ENCODE results near the gene GDAP2.
"Not testable (repeated sequence)": the region's sequence is repeated elsewhere in the genome, so short reads cannot be mapped to it uniquely, and the experiment has no call there.

The GDAP2 gene

DNA sequence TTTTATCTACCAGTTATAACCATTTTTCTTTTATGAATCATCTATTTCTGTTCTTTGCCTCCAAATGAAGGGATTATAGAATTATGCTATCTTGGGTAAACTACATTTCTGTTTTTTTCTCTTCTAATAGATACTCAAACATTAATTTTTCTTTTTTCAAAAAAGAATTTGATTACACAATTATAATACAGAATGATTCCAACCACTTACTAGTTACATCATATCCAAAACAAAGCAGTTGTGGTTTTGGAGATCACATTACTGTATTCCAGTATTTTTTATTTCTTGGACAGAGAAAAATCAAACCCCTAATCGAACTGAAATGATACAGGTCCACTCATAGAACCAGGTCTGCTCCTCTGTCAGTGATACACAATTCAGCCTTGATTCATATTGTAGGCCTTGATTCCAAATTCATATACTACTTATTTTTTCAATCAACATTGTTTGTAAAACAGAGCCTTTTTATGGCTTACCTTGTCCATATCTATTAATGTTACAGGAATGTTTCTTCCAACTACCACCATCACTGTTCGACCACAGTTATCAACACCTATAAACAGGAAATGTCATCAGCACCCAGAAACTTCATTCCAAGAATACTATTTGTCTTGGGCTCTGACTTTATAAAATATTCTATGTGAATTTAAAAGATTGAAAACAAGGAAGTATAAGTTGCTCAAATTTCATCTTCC is 43.2 kb downstream of the GDAP2 start:
- peaks cover 8 to 30% of the 10 kb centered on the region in 2 donors for H3K36me3 Mint-ChIP-seq
- no peaks in the 10 kb centered on the region for H3K4me1 Mint-ChIP-seq
- no peak overlapping the region for H3K27ac Mint-ChIP-seq
- no peak overlapping the region for H3K4me3 Mint-ChIP-seq
- ATAC-seq (replicated peaks) (no peak), DNase-seq (no peak)
- no peaks in the 10 kb centered on the region for H3K9me3 Mint-ChIP-seq
- H3K27me3 Mint-ChIP-seq = no peaks in the 10 kb centered on the region

- no peaks in the 10 kb centered on the region for H3K27me3 Mint-ChIP-seq
- H3K9me3 Mint-ChIP-seq = no peaks in the 10 kb centered on the region
- H3K4me3 Mint-ChIP-seq = no peak overlapping the region
- ATAC-seq (replicated peaks) (no peak), DNase-seq (no peak)
- H3K27ac Mint-ChIP-seq = no peak overlapping the region
- H3K4me1 Mint-ChIP-seq = no peaks in the 10 kb centered on the region
- peaks cover 13 to 27% of the 10 kb centered on the region in 2 donors for H3K36me3 Mint-ChIP-seq
These were observed 45.8 kb downstream of the GDAP2 start for GRCh38 chr1:117883616-117884015.

- ATAC-seq (replicated peaks) = no peak
- Mint-ChIP-seq H3K4me3 (no peak overlapping the region), H3K27me3 (no peaks in the 10 kb centered on the region), H3K9me3 (peaks cover 9 to 10% of the 10 kb centered on the region in 2 donors), H3K4me1 (no peaks in the 10 kb centered on the region), H3K27ac (no peak overlapping the region), H3K36me3 (peaks cover 46 to 47% of the 10 kb centered on the region in 2 donors)
- no peak for DNase-seq
These were observed 50.1 kb downstream of the GDAP2 start for GRCh38 chr1:117879284-117879683.

GRCh38 chr1:117877823-117878222 is 51.6 kb downstream of the GDAP2 start:
- Mint-ChIP-seq H3K4me1 (no peaks in the 10 kb centered on the region), H3K27ac (no peak overlapping the region), H3K9me3 (peaks cover 13 to 15% of the 10 kb centered on the region in 2 donors), H3K27me3 (no peaks in the 10 kb centered on the region), H3K4me3 (no peak overlapping the region), H3K36me3 (peaks cover 56 to 60% of the 10 kb centered on the region in 2 donors)
- DNase-seq (no peak), ATAC-seq (replicated peaks) (no peak)

GRCh38 chr1:117871013-117871412 is 58.4 kb downstream of the GDAP2 start:
- Mint-ChIP-seq H3K36me3 (peaks cover 70 to 83% of the 10 kb centered on the region in 2 donors), H3K4me3 (no peak overlapping the region), H3K9me3 (peaks cover 9 to 14% of the 10 kb centered on the region in 2 donors), H3K27me3 (no peaks in the 10 kb centered on the region), H3K4me1 (peaks cover 0 to 12% of the 10 kb centered on the region in 2 donors), H3K27ac (no peak overlapping the region)
- ATAC-seq (replicated peaks) (peak; percentile 61 to 77), DNase-seq (no peak)

DNA sequence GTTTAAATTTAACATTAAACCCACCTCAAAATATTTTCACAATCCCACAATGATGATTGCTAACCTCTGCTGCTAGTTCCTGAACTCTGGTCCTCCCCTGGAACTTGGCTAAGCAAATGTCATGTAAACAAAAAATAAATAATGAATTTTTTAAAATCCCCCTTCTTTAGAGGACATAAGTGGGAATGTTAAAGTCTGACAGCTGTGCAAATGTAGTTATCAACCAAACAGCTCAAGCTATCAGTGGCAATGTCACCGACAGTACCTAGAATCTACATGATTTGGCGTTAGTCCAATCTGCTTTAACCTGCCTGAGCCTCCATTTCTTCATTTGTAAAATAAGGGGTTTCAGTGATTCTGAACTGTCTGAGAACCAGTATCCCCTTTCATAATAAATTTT is 67.7 kb downstream of the GDAP2 start:
- Mint-ChIP-seq H3K4me3 (no peak overlapping the region), H3K36me3 (peaks cover 12 to 23% of the 10 kb centered on the region in 2 donors), H3K27ac (no peak overlapping the region), H3K4me1 (no peaks in the 10 kb centered on the region), H3K9me3 (no peaks in the 10 kb centered on the region), H3K27me3 (no peaks in the 10 kb centered on the region)
- ATAC-seq (replicated peaks) = no peak
- no peak for DNase-seq

- Mint-ChIP-seq H3K4me3 (no peak overlapping the region), H3K9me3 (no peaks in the 10 kb centered on the region), H3K27ac (no peak overlapping the region), H3K4me1 (no peaks in the 10 kb centered on the region), H3K36me3 (peaks cover 9 to 18% of the 10 kb centered on the region in 2 donors), H3K27me3 (no peaks in the 10 kb centered on the region)
- ATAC-seq (replicated peaks) = no peak
- no peak for DNase-seq
These were observed 68.4 kb downstream of the GDAP2 start for GRCh38 chr1:117860896-117861610.

DNA sequence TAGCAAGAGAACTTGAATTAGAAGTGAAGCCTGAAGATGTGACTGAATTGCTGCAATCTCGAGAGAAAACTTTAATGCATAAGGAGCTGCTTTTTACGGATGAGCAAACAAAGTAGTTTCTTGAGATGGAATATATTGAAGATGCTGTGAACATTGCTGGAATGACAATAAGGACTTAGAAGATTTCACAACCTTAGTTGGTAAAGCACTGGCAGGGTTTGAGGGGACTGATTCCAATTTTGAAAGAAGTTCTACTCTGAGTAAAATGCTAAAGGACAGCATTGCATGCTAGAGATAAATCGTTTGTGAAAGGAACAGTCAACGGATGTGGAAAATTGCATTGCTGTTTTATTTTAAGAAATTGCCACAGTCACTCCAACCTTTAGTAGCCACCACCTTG is 69.5 kb downstream of the GDAP2 start:
- no peak overlapping the region for H3K4me3 Mint-ChIP-seq
- no peaks in the 10 kb centered on the region for H3K4me1 Mint-ChIP-seq
- DNase-seq (no peak), ATAC-seq (replicated peaks) (no peak)
- no peaks in the 10 kb centered on the region for H3K27me3 Mint-ChIP-seq
- no peak overlapping the region for H3K27ac Mint-ChIP-seq
- H3K36me3 Mint-ChIP-seq = peaks cover 7 to 18% of the 10 kb centered on the region in 2 donors
- H3K9me3 Mint-ChIP-seq = no peaks in the 10 kb centered on the region

DNA sequence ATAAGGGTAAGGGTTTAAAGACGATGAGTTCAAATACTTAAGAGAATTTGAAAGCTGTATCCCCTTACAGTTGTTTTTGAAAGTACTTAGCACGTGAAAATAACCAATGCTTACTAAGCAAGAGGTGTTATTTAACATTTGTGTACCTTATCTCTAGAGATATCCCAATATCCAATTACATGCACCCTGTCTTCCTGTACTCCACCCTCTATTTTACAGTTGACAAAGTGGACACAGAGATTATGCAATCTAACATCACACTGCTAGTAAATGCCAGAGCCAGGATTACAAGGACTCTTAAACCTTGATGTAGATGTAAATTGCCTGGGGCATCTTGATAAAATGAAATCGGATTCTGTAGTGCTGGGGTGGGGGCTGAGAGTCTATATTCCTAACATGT is 72.0 kb downstream of the GDAP2 start:
- Mint-ChIP-seq H3K4me1 (no peaks in the 10 kb centered on the region), H3K27me3 (no peaks in the 10 kb centered on the region), H3K36me3 (peaks cover 4 to 13% of the 10 kb centered on the region in 2 donors), H3K27ac (no peak overlapping the region), H3K4me3 (no peak overlapping the region), H3K9me3 (no peaks in the 10 kb centered on the region)
- ATAC-seq (replicated peaks) (no peak), DNase-seq (no peak)

DNA sequence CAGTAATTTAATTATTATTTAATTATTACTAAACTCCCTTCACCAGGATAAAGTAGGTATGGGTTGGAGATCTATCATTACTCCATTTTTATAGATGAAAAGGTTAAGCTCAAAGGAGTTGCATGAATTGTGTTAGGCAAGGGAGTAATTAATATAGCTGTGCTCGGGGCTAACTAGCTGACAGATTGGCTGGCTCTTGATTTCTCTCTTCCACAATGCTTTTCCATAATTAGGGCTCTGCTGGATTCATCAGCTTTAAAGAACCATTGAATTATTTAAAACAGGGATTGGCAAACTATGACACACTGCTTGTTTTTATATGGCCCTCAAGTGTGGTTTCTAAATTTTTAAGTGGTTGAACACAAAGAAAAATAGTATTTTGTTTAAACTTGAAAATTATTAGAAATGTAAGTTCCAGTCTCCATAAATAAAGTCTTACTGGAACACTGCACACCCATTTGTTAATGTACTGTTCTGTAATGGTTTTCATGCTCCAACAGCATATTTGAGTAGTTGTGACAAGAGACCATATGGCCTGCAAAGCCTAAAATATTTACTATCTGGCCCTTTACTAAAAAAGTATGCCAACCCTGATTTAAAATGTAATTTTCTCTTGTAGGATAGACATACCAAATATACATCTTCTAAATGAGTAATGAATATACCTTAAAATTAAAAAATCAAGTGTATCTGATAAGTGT is 76.4 kb downstream of the GDAP2 start:
- peaks cover 0 to 19% of the 10 kb centered on the region in 2 donors for H3K36me3 Mint-ChIP-seq
- DNase-seq (no peak), ATAC-seq (replicated peaks) (no peak)
- no peak overlapping the region for H3K27ac Mint-ChIP-seq
- H3K4me1 Mint-ChIP-seq = no peaks in the 10 kb centered on the region
- no peaks in the 10 kb centered on the region for H3K9me3 Mint-ChIP-seq
- H3K27me3 Mint-ChIP-seq = no peaks in the 10 kb centered on the region
- no peak overlapping the region for H3K4me3 Mint-ChIP-seq

GRCh38 chr1:117851687-117852086 is 77.7 kb downstream of the GDAP2 start:
- H3K27me3 Mint-ChIP-seq = no peaks in the 10 kb centered on the region
- no peak overlapping the region for H3K4me3 Mint-ChIP-seq
- H3K27ac Mint-ChIP-seq = no peak overlapping the region
- DNase-seq = no peak
- H3K4me1 Mint-ChIP-seq = no peaks in the 10 kb centered on the region
- peaks cover 4 to 19% of the 10 kb centered on the region in 2 donors for H3K36me3 Mint-ChIP-seq
- ATAC-seq (replicated peaks) = no peak
- no peaks in the 10 kb centered on the region for H3K9me3 Mint-ChIP-seq

- Mint-ChIP-seq H3K4me3 (no peak overlapping the region), H3K4me1 (no peaks in the 10 kb centered on the region)
These were observed 82.6 kb downstream of the GDAP2 start for GRCh38 chr1:117846674-117847425.

GRCh38 chr1:117844478-117844877 is 84.9 kb downstream of the GDAP2 start:
- not testable (repeated sequence) for H3K27me3 Mint-ChIP-seq; H3K4me1 Mint-ChIP-seq; H3K4me3 Mint-ChIP-seq; DNase-seq; ATAC-seq (replicated peaks); H3K27ac Mint-ChIP-seq
- Mint-ChIP-seq H3K36me3 (peaks cover 51 to 57% of the 10 kb centered on the region in 2 donors), H3K9me3 (peaks cover 19 to 23% of the 10 kb centered on the region in 2 donors)

More at GRCh38 chr1:117846674-117847425, 82.6 kb downstream of the GDAP2 start:
- ATAC-seq (replicated peaks) = no peak
- peaks cover 19 to 21% of the 10 kb centered on the region in 2 donors for H3K9me3 Mint-ChIP-seq
- H3K27ac Mint-ChIP-seq = no peak overlapping the region
- no peak for DNase-seq
- H3K36me3 Mint-ChIP-seq = peaks cover 41 to 54% of the 10 kb centered on the region in 2 donors
- no peaks in the 10 kb centered on the region for H3K27me3 Mint-ChIP-seq

GRCh38 chr1:117843791-117844190 is 85.6 kb downstream of the GDAP2 start:
- Mint-ChIP-seq H3K4me1 (no peaks in the 10 kb centered on the region), H3K9me3 (peaks cover 22 to 24% of the 10 kb centered on the region in 2 donors), H3K36me3 (peaks cover 52 to 60% of the 10 kb centered on the region in 2 donors), H3K27me3 (no peaks in the 10 kb centered on the region), H3K4me3 (no peak overlapping the region), H3K27ac (no peak overlapping the region)
- DNase-seq (no peak), ATAC-seq (replicated peaks) (no peak)
